ENCODE measurements around the gene EMD.

- TF ChIP-seq ZBTB33 (IDR thresholded peaks at IDR 0.05; ENCODE audit: borderline replicate concordance, low read depth): no peak
- TF ChIP-seq POLR2AphosphoS5 (IDR thresholded peaks at IDR 0.05; ENCODE audit: low read depth, low read length): no peak
- no peak for TF ChIP-seq TCF12 (IDR thresholded peaks at IDR 0.05)
- TF ChIP-seq RAD21 (IDR thresholded peaks at IDR 0.05; ENCODE audit: low read length): no peak
- TF ChIP-seq CTCF (IDR thresholded peaks at IDR 0.05): no peak
- no peak for TF ChIP-seq EZH2phosphoT487 (IDR thresholded peaks at IDR 0.05; ENCODE audit: borderline replicate concordance, low read depth)
- TF ChIP-seq USF2 (IDR thresholded peaks at IDR 0.05; ENCODE audit: borderline replicate concordance, low read depth, low read length): no peak
- TF ChIP-seq SMC3 (IDR thresholded peaks at IDR 0.05; ENCODE audit: low read depth, low read length): no peak
- TF ChIP-seq MAX (IDR thresholded peaks at IDR 0.05; ENCODE audit: low read depth): no peak
- no peak for TF ChIP-seq FOSL2 (IDR thresholded peaks at IDR 0.05; ENCODE audit: borderline replicate concordance, low read depth)
- no peak for TF ChIP-seq SIN3A (IDR thresholded peaks at IDR 0.05; ENCODE audit: borderline replicate concordance, low read depth, low read length)
- TF ChIP-seq ELF1 (IDR thresholded peaks at IDR 0.05): no peak
Observed at GRCh38 chrX:154352012-154352401, 27.1 kb upstream of the EMD start.
